HepG2 (cell line): ENCODE measurements around the gene PRRT1. TPM values are rescaled to one million over a fixed set of nuclear protein-coding genes. Genes with fewer than 3 reads are reported as not detected.

Source experiments
- ATM ChIP-seq: fragments of 450-650 bp; IDR thresholded peaks from 2 replicates; pipeline ENCODE4 v1.7.1; 2017; ENCODE audit warnings: mild to moderate bottlenecking, borderline replicate concordance
- BHLHE40 ChIP-seq: IDR thresholded peaks from 2 replicates; pipeline ENCODE4 v1.6.1; 2011; ENCODE audit warnings: low read length, improper control_type of control experiment
- FOXP1 ChIP-seq, 2 experiments: fragments of 450-650 bp in 1 of 2; IDR thresholded peaks; 2 replicates each; pipeline ENCODE4 v1.6.1; 2017 to 2018; ENCODE audit warnings: antibody characterized with exemption in 1 of 2
- GTF2F1 ChIP-seq: fragments of 150-350 bp; IDR thresholded peaks from 2 replicates; pipeline ENCODE4 v1.6.1; 2014; ENCODE audit warnings: low read length
- KDM5A ChIP-seq: fragments of 200-600 bp; sonication (generic); IDR thresholded peaks from 2 replicates; pipeline ENCODE4 v1.7.0; 2018; ENCODE audit warnings: antibody characterized with exemption, mild to moderate bottlenecking, low read length, borderline replicate concordance
- MEIS1 ChIP-seq: sonication (generic); formaldehyde crosslinking; IDR thresholded peaks from 2 replicates; pipeline ENCODE4 v1.9.0; 2021; ENCODE audit warnings: mild to moderate bottlenecking, missing genetic modification reagents, moderate library complexity, borderline replicate concordance
- NFATC3 ChIP-seq: sonication (generic); formaldehyde crosslinking; IDR thresholded peaks from 2 replicates; pipeline ENCODE4 v1.5.1; 2020; ENCODE audit warnings: mild to moderate bottlenecking, missing genetic modification reagents
- RFX5 ChIP-seq: IDR thresholded peaks from 2 replicates; pipeline ENCODE4 v1.6.1; 2011; ENCODE audit warnings: low read depth, low read length, improper control_type of control experiment
- SOX5 ChIP-seq: IDR thresholded peaks from 2 replicates; pipeline ENCODE4 v1.6.1; 2016; ENCODE audit warnings: borderline replicate concordance
- SPEN ChIP-seq: sonication (generic); formaldehyde crosslinking; IDR thresholded peaks from 2 replicates; pipeline ENCODE4 v1.5.1; 2020; ENCODE audit warnings: low read depth, mild to moderate bottlenecking, missing genetic modification reagents
- TBX2 ChIP-seq: sonication (generic); formaldehyde crosslinking; IDR thresholded peaks from 2 replicates; pipeline ENCODE4 v1.5.0; 2020; ENCODE audit warnings: missing genetic modification reagents, mild to moderate bottlenecking, borderline replicate concordance
- YEATS2 ChIP-seq: sonication (generic); formaldehyde crosslinking; IDR thresholded peaks from 2 replicates; pipeline ENCODE4 v1.4.0; 2020; ENCODE audit warnings: missing genetic modification reagents, borderline replicate concordance
- ZNF30 ChIP-seq: sonication (generic); formaldehyde crosslinking; IDR thresholded peaks from 2 replicates; pipeline ENCODE4 v1.5.0; 2020; ENCODE audit warnings: mild to moderate bottlenecking, missing genetic modification reagents
- ZNF546 ChIP-seq: sonication (generic); formaldehyde crosslinking; conservative IDR thresholded peaks from 2 replicates; pipeline ENCODE4 v1.8.1; 2023; ENCODE audit warnings: mild to moderate bottlenecking, missing genetic modification reagents
- ZNF614 ChIP-seq: IDR thresholded peaks from 2 replicates; pipeline ENCODE4 v1.6.1; 2018; ENCODE audit warnings: missing biosample characterization, missing genetic modification reagents, inconsistent platforms, borderline replicate concordance
- ZNF891 ChIP-seq: sonication (generic); formaldehyde crosslinking; IDR thresholded peaks from 2 replicates; pipeline ENCODE4 v1.5.0; 2020; ENCODE audit warnings: mild to moderate bottlenecking, missing genetic modification reagents
- polyA plus RNA-seq, 8 experiments: library from polyadenylated mRNA; depleted of rRNA in 3 of 8; stranded (reverse) in 7 of 8; unstranded in 1 of 8; fragments of >200 nt; fragmentation: Illumina TruSeq in 4 of 8; extraction: Trizol in 4 of 8; gene quantifications; 2 replicates each; pipeline versions ENCODE4 v1.2.1 to v1.2.3, GENCODE V29; 2011 to 2016; ENCODE audit warnings: low read depth in 4 of 8, missing spikeins in 1 of 8, mixed read lengths in 1 of 8; ENCODE audit not compliant: insufficient read depth in 1 of 8
- total RNA-seq, 5 experiments: library from RNA; depleted of rRNA; stranded (reverse); fragments of >200 nt; fragmentation: Illumina TruSeq; extraction: Trizol; gene quantifications; 2 replicates each; pipeline ENCODE4 v1.2.3, GENCODE V29; 2016; ENCODE audit warnings: low read depth in 1 of 5
- TF ChIP-seq, protein P1 (sequence below): sonication (generic); formaldehyde crosslinking; IDR thresholded peaks from 2 replicates; pipeline ENCODE4 v1.8.1; 2023; ENCODE audit warnings: missing genetic modification reagents, inconsistent platforms, borderline replicate concordance
- TF ChIP-seq, protein P2 (sequence below): sonication (generic); formaldehyde crosslinking; conservative IDR thresholded peaks from 2 replicates; pipeline ENCODE4 v1.4.0; 2020; ENCODE audit warnings: mild to moderate bottlenecking, missing genetic modification reagents, moderate library complexity
- TF ChIP-seq, protein P3 (sequence below): IDR thresholded peaks from 2 replicates; pipeline ENCODE4 v1.6.1; 2012; ENCODE audit warnings: inconsistent platforms
- TF ChIP-seq, protein P4 (sequence below): IDR thresholded peaks from 2 replicates; pipeline ENCODE4 v1.6.1; 2016; ENCODE audit warnings: control low read depth
- TF ChIP-seq, protein P5 (sequence below): sonication (generic); formaldehyde crosslinking; IDR thresholded peaks from 2 replicates; pipeline ENCODE4 v1.4.0; 2020; ENCODE audit warnings: missing genetic modification reagents

Gene PRRT1
- total and polyA plus RNA-seq, 2 of the 13 experiments (the other 11 are each of a cell fraction or from before 2014, with no cell fraction given): 0.64 to 1.4 TPM

DNA sequence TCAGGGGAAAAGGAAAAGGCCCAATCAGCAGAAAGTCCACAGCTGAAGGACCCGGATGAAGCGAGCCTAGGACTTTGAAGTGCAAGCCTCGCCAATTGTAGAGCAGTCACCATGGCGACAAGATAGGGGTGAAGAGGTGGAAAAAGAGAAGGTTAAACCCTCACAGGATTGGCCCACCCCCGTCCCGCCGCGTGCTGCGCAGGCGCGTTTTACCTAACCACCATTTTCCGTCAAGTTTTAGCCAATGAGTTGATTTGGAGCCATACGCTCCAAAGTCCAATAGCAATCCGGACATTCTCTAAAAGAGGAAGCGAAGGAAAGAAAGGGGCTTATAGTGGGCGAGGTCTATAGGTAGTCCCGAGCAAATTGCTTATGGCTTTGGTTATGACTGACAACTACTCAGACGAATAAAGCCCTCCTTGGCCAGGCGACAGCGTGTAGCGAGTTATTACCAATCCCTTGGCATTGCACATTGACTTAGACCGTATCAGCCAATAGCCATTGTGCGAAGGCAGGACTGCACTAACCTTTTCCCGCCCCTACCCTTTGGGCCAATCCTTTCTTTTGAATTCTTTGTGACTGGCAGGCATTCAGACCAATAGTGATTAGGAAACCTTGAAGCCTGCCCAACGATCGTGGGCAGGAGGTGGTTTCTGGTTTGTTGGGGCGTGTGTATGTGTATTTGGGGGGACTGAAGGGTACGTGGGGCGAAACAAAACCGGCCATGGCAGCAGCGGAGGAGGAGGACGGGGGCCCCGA, 26.2 kb upstream of the PRRT1 start, which contains the start of gene RNF5 (continued):
- TF ChIP-seq, protein P1, sequence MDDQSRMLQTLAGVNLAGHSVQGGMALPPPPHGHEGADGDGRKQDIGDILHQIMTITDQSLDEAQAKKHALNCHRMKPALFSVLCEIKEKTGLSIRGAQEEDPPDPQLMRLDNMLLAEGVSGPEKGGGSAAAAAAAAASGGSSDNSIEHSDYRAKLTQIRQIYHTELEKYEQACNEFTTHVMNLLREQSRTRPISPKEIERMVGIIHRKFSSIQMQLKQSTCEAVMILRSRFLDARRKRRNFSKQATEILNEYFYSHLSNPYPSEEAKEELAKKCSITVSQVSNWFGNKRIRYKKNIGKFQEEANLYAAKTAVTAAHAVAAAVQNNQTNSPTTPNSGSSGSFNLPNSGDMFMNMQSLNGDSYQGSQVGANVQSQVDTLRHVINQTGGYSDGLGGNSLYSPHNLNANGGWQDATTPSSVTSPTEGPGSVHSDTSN: peak; percentile 95; the same call in 1 of the 2 replicates
- TF ChIP-seq ZNF614 (CRISPR knock-in tag) (peak; percentile 14; the same call in 1 of the 2 replicates), BHLHE40 (peak; percentile 24), ZNF891 (CRISPR knock-in tag) (no peak), ZNF546 (0 out of 2 replicates have a peak, but pooled peaks have one; percentile 30), NFATC3 (CRISPR knock-in tag) (peak; percentile 66; the same call in 1 of the 2 replicates), ZNF30 (CRISPR knock-in tag) (no peak), GTF2F1 (0 out of 2 replicates have a peak, but pooled peaks have one; percentile 5), SOX5 (peak; percentile 65; the same call in 1 of the 2 replicates), RFX5 (peak; percentile 89), TBX2 (CRISPR knock-in tag) (peak; percentile 75; the same call in 1 of the 2 replicates), MEIS1 (0 out of 2 replicates have a peak, but pooled peaks have one; percentile 15), KDM5A (peak; percentile 34; the same call in 1 of the 2 replicates), ATM (no peak), SPEN (CRISPR knock-in tag) (peak; percentile 38; the same call in 1 of the 2 replicates), YEATS2 (CRISPR knock-in tag) (peak; percentile 77; the same call in 1 of the 2 replicates), FOXP1 (IDR thresholded peaks at IDR 0.05) (no peak), FOXP1 (CRISPR knock-in tag; IDR thresholded peaks at IDR 0.05) (0 out of 2 replicates have a peak, but pooled peaks have one; percentile 8)
- TF ChIP-seq, protein P2, sequence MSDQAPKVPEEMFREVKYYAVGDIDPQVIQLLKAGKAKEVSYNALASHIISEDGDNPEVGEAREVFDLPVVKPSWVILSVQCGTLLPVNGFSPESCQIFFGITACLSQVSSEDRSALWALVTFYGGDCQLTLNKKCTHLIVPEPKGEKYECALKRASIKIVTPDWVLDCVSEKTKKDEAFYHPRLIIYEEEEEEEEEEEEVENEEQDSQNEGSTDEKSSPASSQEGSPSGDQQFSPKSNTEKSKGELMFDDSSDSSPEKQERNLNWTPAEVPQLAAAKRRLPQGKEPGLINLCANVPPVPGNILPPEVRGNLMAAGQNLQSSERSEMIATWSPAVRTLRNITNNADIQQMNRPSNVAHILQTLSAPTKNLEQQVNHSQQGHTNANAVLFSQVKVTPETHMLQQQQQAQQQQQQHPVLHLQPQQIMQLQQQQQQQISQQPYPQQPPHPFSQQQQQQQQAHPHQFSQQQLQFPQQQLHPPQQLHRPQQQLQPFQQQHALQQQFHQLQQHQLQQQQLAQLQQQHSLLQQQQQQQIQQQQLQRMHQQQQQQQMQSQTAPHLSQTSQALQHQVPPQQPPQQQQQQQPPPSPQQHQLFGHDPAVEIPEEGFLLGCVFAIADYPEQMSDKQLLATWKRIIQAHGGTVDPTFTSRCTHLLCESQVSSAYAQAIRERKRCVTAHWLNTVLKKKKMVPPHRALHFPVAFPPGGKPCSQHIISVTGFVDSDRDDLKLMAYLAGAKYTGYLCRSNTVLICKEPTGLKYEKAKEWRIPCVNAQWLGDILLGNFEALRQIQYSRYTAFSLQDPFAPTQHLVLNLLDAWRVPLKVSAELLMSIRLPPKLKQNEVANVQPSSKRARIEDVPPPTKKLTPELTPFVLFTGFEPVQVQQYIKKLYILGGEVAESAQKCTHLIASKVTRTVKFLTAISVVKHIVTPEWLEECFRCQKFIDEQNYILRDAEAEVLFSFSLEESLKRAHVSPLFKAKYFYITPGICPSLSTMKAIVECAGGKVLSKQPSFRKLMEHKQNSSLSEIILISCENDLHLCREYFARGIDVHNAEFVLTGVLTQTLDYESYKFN (CRISPR knock-in tag): peak; percentile 79
- TF ChIP-seq, protein P3, sequence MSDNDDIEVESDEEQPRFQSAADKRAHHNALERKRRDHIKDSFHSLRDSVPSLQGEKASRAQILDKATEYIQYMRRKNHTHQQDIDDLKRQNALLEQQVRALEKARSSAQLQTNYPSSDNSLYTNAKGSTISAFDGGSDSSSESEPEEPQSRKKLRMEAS: peak; percentile 70; the same call in 1 of the 2 replicates
- TF ChIP-seq, protein P4, sequence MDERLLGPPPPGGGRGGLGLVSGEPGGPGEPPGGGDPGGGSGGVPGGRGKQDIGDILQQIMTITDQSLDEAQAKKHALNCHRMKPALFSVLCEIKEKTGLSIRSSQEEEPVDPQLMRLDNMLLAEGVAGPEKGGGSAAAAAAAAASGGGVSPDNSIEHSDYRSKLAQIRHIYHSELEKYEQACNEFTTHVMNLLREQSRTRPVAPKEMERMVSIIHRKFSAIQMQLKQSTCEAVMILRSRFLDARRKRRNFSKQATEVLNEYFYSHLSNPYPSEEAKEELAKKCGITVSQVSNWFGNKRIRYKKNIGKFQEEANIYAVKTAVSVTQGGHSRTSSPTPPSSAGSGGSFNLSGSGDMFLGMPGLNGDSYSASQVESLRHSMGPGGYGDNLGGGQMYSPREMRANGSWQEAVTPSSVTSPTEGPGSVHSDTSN (CRISPR knock-in tag): peak; percentile 98
- TF ChIP-seq, protein P5, sequence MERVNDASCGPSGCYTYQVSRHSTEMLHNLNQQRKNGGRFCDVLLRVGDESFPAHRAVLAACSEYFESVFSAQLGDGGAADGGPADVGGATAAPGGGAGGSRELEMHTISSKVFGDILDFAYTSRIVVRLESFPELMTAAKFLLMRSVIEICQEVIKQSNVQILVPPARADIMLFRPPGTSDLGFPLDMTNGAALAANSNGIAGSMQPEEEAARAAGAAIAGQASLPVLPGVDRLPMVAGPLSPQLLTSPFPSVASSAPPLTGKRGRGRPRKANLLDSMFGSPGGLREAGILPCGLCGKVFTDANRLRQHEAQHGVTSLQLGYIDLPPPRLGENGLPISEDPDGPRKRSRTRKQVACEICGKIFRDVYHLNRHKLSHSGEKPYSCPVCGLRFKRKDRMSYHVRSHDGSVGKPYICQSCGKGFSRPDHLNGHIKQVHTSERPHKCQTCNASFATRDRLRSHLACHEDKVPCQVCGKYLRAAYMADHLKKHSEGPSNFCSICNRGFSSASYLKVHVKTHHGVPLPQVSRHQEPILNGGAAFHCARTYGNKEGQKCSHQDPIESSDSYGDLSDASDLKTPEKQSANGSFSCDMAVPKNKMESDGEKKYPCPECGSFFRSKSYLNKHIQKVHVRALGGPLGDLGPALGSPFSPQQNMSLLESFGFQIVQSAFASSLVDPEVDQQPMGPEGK: peak; percentile 24; the same call in 1 of the 2 replicates
